GM10266 (cell line): Measurements from ENCODE around the gene CALY.

Experiments
- DNase-seq: peaks from one replicate; pipeline ENCODE4 v3.0.0; 2012; ENCODE audit errors: extremely low spot score
- TF ChIP-seq, protein P1 (sequence below): IDR thresholded peaks from 2 replicates; pipeline ENCODE4 v1.5.1; 2012; ENCODE audit warnings: mild to moderate bottlenecking, low read depth; ENCODE audit not compliant: control insufficient read depth, insufficient read depth; ENCODE audit errors: missing control alignments

CALY gene

GRCh38 chr10:133357285-133358161, 20.8 kb upstream of the CALY start, which contains the start of gene FUOM:
Gene FUOM, minus strand, starts transcription at chr10:133358019. Its CDS starts 12 bp downstream, at chr10:133358007.
- peak; percentile 98 for DNase-seq
- TF ChIP-seq, protein P1, sequence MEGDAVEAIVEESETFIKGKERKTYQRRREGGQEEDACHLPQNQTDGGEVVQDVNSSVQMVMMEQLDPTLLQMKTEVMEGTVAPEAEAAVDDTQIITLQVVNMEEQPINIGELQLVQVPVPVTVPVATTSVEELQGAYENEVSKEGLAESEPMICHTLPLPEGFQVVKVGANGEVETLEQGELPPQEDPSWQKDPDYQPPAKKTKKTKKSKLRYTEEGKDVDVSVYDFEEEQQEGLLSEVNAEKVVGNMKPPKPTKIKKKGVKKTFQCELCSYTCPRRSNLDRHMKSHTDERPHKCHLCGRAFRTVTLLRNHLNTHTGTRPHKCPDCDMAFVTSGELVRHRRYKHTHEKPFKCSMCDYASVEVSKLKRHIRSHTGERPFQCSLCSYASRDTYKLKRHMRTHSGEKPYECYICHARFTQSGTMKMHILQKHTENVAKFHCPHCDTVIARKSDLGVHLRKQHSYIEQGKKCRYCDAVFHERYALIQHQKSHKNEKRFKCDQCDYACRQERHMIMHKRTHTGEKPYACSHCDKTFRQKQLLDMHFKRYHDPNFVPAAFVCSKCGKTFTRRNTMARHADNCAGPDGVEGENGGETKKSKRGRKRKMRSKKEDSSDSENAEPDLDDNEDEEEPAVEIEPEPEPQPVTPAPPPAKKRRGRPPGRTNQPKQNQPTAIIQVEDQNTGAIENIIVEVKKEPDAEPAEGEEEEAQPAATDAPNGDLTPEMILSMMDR, result no peak

DNA sequence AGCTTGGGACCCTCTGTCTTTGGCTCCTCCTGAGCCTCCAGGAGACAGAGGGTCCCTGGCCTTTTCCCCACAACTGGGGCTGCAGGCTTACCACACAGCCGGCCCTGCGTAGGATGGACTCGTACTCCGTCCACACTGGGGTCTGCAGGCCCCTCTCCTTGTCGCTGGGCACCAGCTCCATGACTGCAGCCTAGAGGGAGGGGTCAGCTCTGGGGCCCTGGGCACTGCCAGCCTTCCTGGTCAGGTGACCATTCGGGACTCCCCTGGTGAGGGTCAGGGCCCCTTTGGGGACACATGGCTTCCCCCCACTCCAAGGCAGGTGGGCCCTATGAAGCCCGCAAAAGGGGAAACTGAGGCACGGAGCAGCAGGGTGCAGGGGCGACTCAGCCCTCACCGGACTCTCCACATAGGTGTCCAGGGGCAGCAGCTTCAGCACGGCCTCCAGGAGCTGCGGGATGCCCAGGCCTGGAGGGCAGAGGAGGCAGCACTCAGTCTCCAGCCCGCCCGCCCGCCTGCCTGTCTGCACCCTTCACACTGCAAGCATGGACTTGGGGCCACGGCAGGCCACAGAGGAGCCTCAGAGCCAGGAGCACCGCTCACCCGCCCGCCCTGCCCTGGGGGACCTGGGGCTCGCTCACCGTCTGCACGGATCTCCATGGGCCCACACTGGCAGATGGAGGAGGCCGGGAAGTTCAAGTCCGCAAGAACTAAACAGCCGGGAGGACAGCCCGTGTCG, 20.0 kb upstream of the CALY start:
- no peak for DNase-seq
- TF ChIP-seq, protein P1, result no peak

GRCh38 chr10:133355991-133356390, 19.3 kb upstream of the CALY start:
- DNase-seq, result no peak
- TF ChIP-seq, protein P1, result no peak

DNA sequence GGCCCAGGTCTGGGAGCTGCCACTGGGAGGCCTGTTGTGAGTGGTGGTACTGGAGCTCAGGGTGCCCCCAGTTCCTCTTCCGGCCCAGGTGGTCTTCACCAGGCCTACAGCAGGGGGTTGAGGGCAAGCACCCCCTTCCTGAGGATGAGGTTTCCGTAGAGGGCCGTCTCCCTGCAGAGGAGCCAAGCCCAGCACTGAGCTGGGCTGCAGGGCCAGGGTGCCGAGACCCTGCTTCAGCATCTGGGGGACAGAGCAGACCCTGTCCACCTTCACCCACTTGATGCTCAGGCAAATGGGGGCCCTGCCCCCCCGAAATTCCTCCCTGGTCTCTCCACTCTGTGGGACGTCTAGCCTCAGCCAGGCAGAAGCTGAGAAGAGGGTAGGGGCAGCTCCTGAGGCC, 18.6 kb upstream of the CALY start:
- TF ChIP-seq, protein P1, result no peak
- DNase-seq, result no peak

- TF ChIP-seq, protein P1, result no peak
- no peak for DNase-seq
Observed at GRCh38 chr10:133354672-133355240, 18.1 kb upstream of the CALY start.

GRCh38 chr10:133353988-133354605, 17.4 kb upstream of the CALY start:
- no peak for DNase-seq

More at GRCh38 chr10:133353988-133354605, 17.4 kb upstream of the CALY start:
- TF ChIP-seq, protein P1, result no peak
